ENCODE results near the gene UBE2O. TPM values are rescaled to one million over a fixed set of nuclear protein-coding genes. Genes with fewer than 3 reads are reported as not detected.

Gene UBE2O
- total RNA-seq, 1 donor from 2014 or later: 94.3 TPM

DNA sequence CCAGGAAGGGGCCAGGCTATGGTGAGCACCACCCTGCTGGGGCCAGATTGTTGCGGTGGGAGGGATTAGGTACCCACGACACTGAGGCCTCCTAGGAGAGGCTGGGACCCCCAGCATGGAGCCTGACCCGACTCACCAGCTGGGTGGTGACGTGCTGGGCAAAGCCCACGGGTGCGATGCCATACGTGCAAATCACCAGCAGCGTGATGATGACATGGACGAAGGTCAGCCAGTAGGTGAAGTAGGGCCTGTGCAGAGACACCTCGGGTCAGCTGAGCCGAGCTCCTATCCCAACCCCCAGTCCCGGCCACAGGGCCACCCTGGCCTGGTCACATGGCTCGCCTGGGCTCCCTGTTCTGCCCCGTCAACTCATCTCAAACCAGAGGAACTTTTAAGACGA is 21.9 kb upstream of the UBE2O start:
- Mint-ChIP-seq H3K9me3 (ENCODE audit: unreplicated experiment) (no peaks in the 10 kb centered on the region), H3K4me3 (ENCODE audit: unreplicated experiment) (no peak overlapping the region), H3K36me3 (ENCODE audit: unreplicated experiment) (no peaks in the 10 kb centered on the region), H3K27me3 (ENCODE audit: unreplicated experiment) (peaks cover 5% of the 10 kb centered on the region), H3K27ac (ENCODE audit: unreplicated experiment) (no peak overlapping the region), H3K4me1 (ENCODE audit: low read depth, unreplicated experiment) (no peaks in the 10 kb centered on the region)
- TF ChIP-seq, protein P1, sequence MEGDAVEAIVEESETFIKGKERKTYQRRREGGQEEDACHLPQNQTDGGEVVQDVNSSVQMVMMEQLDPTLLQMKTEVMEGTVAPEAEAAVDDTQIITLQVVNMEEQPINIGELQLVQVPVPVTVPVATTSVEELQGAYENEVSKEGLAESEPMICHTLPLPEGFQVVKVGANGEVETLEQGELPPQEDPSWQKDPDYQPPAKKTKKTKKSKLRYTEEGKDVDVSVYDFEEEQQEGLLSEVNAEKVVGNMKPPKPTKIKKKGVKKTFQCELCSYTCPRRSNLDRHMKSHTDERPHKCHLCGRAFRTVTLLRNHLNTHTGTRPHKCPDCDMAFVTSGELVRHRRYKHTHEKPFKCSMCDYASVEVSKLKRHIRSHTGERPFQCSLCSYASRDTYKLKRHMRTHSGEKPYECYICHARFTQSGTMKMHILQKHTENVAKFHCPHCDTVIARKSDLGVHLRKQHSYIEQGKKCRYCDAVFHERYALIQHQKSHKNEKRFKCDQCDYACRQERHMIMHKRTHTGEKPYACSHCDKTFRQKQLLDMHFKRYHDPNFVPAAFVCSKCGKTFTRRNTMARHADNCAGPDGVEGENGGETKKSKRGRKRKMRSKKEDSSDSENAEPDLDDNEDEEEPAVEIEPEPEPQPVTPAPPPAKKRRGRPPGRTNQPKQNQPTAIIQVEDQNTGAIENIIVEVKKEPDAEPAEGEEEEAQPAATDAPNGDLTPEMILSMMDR (IDR thresholded peaks at IDR 0.05; ENCODE audit: partially characterized antibody, unreplicated experiment): no peak
- DNase-seq: no peak

DNA sequence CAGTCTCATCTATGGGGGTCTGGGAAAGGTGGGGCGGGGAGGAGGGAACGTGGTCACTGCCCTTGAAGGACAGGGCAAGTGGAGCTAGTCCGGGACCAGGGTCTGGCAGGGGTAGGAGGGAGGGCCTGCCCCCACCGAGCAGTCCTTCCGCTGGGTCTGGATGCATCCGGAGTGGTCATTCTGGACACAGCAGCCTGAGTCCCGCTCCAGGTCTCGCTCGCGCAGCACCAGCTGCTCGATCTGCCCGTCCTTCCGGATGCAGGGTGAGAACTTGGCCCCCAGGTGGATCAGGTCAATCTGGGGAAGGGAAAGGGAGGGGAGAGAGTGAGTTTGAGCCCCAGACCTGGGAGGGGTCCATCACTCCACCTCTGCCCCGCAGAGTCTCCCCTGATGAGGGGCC is 21.3 kb upstream of the UBE2O start:
- Mint-ChIP-seq H3K4me1 (ENCODE audit: low read depth, unreplicated experiment) (no peaks in the 10 kb centered on the region), H3K27ac (ENCODE audit: unreplicated experiment) (no peak overlapping the region), H3K27me3 (ENCODE audit: unreplicated experiment) (peaks cover 5% of the 10 kb centered on the region), H3K9me3 (ENCODE audit: unreplicated experiment) (no peaks in the 10 kb centered on the region), H3K4me3 (ENCODE audit: unreplicated experiment) (no peak overlapping the region), H3K36me3 (ENCODE audit: unreplicated experiment) (no peaks in the 10 kb centered on the region)
- TF ChIP-seq, protein P1 (IDR thresholded peaks at IDR 0.05; ENCODE audit: partially characterized antibody, unreplicated experiment): no peak
- no peak for DNase-seq

DNA sequence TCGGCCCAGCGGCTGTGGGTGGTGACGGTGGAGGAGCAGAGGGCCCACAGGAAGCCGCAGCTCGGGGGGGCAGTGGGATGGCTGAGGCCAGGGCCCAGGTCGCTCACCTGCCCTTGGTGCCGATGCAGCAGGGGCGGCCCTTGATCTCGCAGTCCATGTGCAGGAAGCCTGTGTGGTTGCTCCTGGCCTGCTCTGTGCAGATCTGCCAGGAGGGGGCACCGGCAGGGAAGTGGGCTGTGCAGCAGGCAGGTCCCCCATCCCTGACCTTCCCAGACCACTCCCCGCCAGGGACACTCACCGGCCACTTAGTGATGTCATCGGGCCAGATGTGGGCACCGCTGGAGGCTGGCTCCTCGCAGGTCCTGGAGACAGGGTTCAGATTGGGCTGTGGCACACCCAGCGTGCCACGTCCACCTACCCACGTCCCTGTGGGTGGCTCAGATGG is 20.6 kb upstream of the UBE2O start:
- DNase-seq: peak; percentile 76
- Mint-ChIP-seq H3K9me3 (ENCODE audit: unreplicated experiment) (no peaks in the 10 kb centered on the region), H3K4me3 (ENCODE audit: unreplicated experiment) (no peak overlapping the region), H3K27me3 (ENCODE audit: unreplicated experiment) (peaks cover 5% of the 10 kb centered on the region), H3K36me3 (ENCODE audit: unreplicated experiment) (no peaks in the 10 kb centered on the region), H3K27ac (ENCODE audit: unreplicated experiment) (no peak overlapping the region), H3K4me1 (ENCODE audit: low read depth, unreplicated experiment) (no peaks in the 10 kb centered on the region)
- TF ChIP-seq, protein P1 (IDR thresholded peaks at IDR 0.05; ENCODE audit: partially characterized antibody, unreplicated experiment): peak; percentile 39

DNA sequence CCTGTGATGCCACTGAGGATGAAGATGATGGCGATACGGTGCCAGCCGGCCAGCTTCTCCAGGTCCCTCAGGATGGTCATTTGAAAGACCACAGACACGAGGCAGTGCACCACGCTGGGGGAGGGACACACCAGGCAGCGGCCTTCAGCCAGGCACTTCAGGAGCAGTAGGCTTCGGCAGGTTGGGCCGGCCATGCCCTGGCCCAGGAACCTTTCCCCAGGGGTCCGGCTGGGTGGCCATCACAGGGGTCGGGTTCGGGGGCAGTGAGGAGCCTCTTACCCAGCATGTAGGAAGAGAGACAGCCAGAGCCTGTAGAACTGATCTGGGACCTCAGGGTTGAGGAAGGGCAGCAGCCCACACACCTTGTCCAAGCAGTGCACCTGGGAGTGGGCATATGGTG is 19.8 kb upstream of the UBE2O start:
- Mint-ChIP-seq H3K36me3 (ENCODE audit: unreplicated experiment) (no peaks in the 10 kb centered on the region), H3K4me1 (ENCODE audit: low read depth, unreplicated experiment) (no peaks in the 10 kb centered on the region), H3K27ac (ENCODE audit: unreplicated experiment) (no peak overlapping the region), H3K9me3 (ENCODE audit: unreplicated experiment) (no peaks in the 10 kb centered on the region), H3K4me3 (ENCODE audit: unreplicated experiment) (no peak overlapping the region), H3K27me3 (ENCODE audit: unreplicated experiment) (peaks cover 5% of the 10 kb centered on the region)
- TF ChIP-seq, protein P1 (IDR thresholded peaks at IDR 0.05; ENCODE audit: partially characterized antibody, unreplicated experiment): no peak
- no peak for DNase-seq

DNA sequence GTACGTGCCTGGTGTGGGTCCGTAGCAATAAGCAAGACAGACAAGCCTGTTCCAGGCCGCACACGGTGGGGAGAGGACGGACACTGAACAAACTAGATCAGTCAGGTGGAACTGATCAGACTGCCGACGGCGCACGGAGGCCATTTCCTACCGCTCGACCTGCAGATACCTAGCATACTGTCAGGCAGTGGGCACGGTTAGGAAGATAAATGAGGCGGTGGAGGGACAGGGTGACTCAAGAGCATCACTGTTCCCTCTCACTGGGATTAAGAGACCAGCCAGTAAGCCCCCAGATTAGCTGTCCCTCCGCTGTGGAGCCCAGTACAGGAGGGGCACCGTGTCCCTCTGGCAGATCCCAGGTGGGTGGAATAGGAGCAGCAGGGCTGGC is 19.3 kb upstream of the UBE2O start:
- H3K4me1 Mint-ChIP-seq (ENCODE audit: low read depth, unreplicated experiment): no peaks in the 10 kb centered on the region
- H3K27me3 Mint-ChIP-seq (ENCODE audit: unreplicated experiment): peaks cover 5% of the 10 kb centered on the region
- H3K27ac Mint-ChIP-seq (ENCODE audit: unreplicated experiment): no peak overlapping the region
- no peak for DNase-seq
- no peaks in the 10 kb centered on the region for H3K36me3 Mint-ChIP-seq (ENCODE audit: unreplicated experiment)
- no peak overlapping the region for H3K4me3 Mint-ChIP-seq (ENCODE audit: unreplicated experiment)
- no peaks in the 10 kb centered on the region for H3K9me3 Mint-ChIP-seq (ENCODE audit: unreplicated experiment)
- TF ChIP-seq, protein P1 (IDR thresholded peaks at IDR 0.05; ENCODE audit: partially characterized antibody, unreplicated experiment): no peak
